PFSK-1 (cell line): ENCODE results near the gene SYN1.
A peak's percentile ranks its signal among the peaks of the same experiment; 100 is the strongest.

Experiments
- FOXP2 ChIP-seq: optimal IDR thresholded peaks from 2 replicates; pipeline ENCODE3; 2011; ENCODE audit warnings: borderline replicate concordance, control low read depth, inconsistent platforms; ENCODE audit not compliant: insufficient read depth; ENCODE audit errors: extremely low read length, extremely low read depth
- POLR2AphosphoS5 ChIP-seq: IDR thresholded peaks from 2 replicates; pipeline ENCODE4 v1.6.1; 2012; ENCODE audit warnings: low read depth, mild to moderate bottlenecking, control low read depth, low read length, moderate library complexity
- REST ChIP-seq, 2 experiments: IDR thresholded peaks; 2 replicates each; pipeline versions ENCODE4 v1.6.1 to v1.8.0; 2011 to 2012; ENCODE audit warnings: low read depth in 2 of 2, low read length in 2 of 2, control low read depth in 1 of 2, inconsistent platforms in 1 of 2, mild to moderate bottlenecking in 1 of 2, moderate library complexity in 1 of 2; ENCODE audit not compliant: insufficient read depth in 1 of 2
- SIN3A ChIP-seq: IDR thresholded peaks from 2 replicates; pipeline ENCODE4 v1.6.1; 2012; ENCODE audit warnings: mild to moderate bottlenecking, low read length, moderate library complexity, borderline replicate concordance; ENCODE audit not compliant: insufficient read depth
- TAF1 ChIP-seq: IDR thresholded peaks from 2 replicates; pipeline ENCODE4 v1.6.1; 2012; ENCODE audit warnings: low read length, control low read depth, borderline replicate concordance; ENCODE audit not compliant: insufficient read depth

Gene SYN1

GRCh38 chrX:47581731-47582647 lies 37.7 kb downstream of the SYN1 start, which contains the start of gene TIMP1:
TSS of gene TIMP1 (plus strand) at chrX:47582436. CDS start at chrX:47583416, 980 bp downstream.
- TF ChIP-seq POLR2AphosphoS5: peak; percentile 75
- TF ChIP-seq SIN3A: no peak
- TF ChIP-seq FOXP2: no peak

- no peak for TF ChIP-seq SIN3A
- no peak for TF ChIP-seq POLR2AphosphoS5
- no peak for TF ChIP-seq FOXP2
- TF ChIP-seq REST (IDR thresholded peaks at IDR 0.05; ENCODE audit: insufficient read depth in 1 of 2, low read depth in 2 of 2, low read length in 2 of 2): no peak
- no peak for TF ChIP-seq TAF1
These were observed 40.1 kb downstream of the SYN1 start for GRCh38 chrX:47579537-47579936.

GRCh38 chrX:47578692-47579091 lies 41.0 kb downstream of the SYN1 start:
- TF ChIP-seq POLR2AphosphoS5 (no peak), SIN3A (no peak), TAF1 (no peak), FOXP2 (no peak), REST (IDR thresholded peaks at IDR 0.05; ENCODE audit: insufficient read depth in 1 of 2, low read depth in 2 of 2, low read length in 2 of 2) (no peak)

GRCh38 chrX:47577901-47578300 lies 41.8 kb downstream of the SYN1 start:
- TF ChIP-seq SIN3A (no peak), POLR2AphosphoS5 (no peak), REST (IDR thresholded peaks at IDR 0.05; ENCODE audit: insufficient read depth in 1 of 2, low read depth in 2 of 2, low read length in 2 of 2) (no peak), TAF1 (no peak), FOXP2 (no peak)

- no peak for TF ChIP-seq REST (IDR thresholded peaks at IDR 0.05; ENCODE audit: insufficient read depth in 1 of 2, low read depth in 2 of 2, low read length in 2 of 2)
These were observed 42.2 kb downstream of the SYN1 start for GRCh38 chrX:47577424-47577823.
